ENCODE results near the gene ZFPM1.
"Not testable (repeated sequence)": the region's sequence is repeated elsewhere in the genome, so short reads cannot be mapped to it uniquely, and the experiment has no call there.

- TF ChIP-seq, protein P1, sequence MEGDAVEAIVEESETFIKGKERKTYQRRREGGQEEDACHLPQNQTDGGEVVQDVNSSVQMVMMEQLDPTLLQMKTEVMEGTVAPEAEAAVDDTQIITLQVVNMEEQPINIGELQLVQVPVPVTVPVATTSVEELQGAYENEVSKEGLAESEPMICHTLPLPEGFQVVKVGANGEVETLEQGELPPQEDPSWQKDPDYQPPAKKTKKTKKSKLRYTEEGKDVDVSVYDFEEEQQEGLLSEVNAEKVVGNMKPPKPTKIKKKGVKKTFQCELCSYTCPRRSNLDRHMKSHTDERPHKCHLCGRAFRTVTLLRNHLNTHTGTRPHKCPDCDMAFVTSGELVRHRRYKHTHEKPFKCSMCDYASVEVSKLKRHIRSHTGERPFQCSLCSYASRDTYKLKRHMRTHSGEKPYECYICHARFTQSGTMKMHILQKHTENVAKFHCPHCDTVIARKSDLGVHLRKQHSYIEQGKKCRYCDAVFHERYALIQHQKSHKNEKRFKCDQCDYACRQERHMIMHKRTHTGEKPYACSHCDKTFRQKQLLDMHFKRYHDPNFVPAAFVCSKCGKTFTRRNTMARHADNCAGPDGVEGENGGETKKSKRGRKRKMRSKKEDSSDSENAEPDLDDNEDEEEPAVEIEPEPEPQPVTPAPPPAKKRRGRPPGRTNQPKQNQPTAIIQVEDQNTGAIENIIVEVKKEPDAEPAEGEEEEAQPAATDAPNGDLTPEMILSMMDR (IDR thresholded peaks at IDR 0.05) = not testable (repeated sequence)
- TF ChIP-seq, protein P2, sequence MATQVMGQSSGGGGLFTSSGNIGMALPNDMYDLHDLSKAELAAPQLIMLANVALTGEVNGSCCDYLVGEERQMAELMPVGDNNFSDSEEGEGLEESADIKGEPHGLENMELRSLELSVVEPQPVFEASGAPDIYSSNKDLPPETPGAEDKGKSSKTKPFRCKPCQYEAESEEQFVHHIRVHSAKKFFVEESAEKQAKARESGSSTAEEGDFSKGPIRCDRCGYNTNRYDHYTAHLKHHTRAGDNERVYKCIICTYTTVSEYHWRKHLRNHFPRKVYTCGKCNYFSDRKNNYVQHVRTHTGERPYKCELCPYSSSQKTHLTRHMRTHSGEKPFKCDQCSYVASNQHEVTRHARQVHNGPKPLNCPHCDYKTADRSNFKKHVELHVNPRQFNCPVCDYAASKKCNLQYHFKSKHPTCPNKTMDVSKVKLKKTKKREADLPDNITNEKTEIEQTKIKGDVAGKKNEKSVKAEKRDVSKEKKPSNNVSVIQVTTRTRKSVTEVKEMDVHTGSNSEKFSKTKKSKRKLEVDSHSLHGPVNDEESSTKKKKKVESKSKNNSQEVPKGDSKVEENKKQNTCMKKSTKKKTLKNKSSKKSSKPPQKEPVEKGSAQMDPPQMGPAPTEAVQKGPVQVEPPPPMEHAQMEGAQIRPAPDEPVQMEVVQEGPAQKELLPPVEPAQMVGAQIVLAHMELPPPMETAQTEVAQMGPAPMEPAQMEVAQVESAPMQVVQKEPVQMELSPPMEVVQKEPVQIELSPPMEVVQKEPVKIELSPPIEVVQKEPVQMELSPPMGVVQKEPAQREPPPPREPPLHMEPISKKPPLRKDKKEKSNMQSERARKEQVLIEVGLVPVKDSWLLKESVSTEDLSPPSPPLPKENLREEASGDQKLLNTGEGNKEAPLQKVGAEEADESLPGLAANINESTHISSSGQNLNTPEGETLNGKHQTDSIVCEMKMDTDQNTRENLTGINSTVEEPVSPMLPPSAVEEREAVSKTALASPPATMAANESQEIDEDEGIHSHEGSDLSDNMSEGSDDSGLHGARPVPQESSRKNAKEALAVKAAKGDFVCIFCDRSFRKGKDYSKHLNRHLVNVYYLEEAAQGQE (IDR thresholded peaks at IDR 0.05; ENCODE audit: insufficient read depth in 1 of 2, low read depth in 2 of 2, low read length in 1 of 2) = not testable (repeated sequence)
- not testable (repeated sequence) for TF ChIP-seq POLR2AphosphoS5 (IDR thresholded peaks at IDR 0.05; ENCODE audit: low read depth, low read length)
Measured at GRCh38 chr16:88470396-88470680, 17.3 kb downstream of the ZFPM1 start.

Measured in Panc1 (cell line).